ENCODE data around the gene KRT76. TPM values are rescaled to one million over a fixed set of nuclear protein-coding genes. Genes with fewer than 3 reads are reported as not detected.

Gene KRT76
- total and polyA plus RNA-seq, 10 of the 15 experiments (the other 5 are each of a cell fraction or from before 2014, with no cell fraction given): not detected

DNA sequence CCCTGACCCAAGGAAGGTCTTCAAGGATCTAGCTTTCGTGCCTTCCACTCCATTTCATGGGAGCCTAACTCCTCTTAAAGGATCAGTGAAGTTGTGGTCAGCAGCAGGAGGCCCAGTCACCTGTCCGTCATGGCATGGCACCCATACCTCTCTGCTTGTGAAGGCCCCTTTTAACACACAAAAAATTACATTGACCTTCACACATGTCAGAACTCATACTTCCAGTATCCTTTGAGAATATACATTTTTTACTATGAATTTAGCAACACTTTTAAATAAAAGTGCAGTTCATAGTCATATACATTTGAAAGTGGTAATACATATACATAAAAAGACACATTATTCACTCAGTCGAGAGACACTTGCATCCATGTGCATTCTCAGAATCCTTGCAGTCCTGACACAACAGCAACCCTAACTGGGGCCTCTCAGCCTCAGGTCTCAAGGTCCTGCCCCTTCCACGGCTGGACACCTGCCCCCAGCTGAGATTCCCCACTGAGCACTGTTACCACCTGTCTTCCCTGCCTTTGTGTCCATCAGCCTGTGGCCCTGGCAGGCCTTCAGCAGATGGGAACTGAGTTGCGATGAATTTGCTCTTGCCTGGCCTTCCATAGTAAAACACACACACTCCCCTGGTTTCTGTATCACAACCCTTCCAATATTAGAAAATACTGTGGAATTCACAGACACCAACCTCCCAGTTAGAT, 22.5 kb upstream of the KRT76 start (continued):
- TF ChIP-seq, protein P1, sequence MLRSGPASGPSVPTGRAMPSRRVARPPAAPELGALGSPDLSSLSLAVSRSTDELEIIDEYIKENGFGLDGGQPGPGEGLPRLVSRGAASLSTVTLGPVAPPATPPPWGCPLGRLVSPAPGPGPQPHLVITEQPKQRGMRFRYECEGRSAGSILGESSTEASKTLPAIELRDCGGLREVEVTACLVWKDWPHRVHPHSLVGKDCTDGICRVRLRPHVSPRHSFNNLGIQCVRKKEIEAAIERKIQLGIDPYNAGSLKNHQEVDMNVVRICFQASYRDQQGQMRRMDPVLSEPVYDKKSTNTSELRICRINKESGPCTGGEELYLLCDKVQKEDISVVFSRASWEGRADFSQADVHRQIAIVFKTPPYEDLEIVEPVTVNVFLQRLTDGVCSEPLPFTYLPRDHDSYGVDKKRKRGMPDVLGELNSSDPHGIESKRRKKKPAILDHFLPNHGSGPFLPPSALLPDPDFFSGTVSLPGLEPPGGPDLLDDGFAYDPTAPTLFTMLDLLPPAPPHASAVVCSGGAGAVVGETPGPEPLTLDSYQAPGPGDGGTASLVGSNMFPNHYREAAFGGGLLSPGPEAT (IDR thresholded peaks at IDR 0.05; ENCODE audit: low read depth): no peak
- TF ChIP-seq, protein P2, sequence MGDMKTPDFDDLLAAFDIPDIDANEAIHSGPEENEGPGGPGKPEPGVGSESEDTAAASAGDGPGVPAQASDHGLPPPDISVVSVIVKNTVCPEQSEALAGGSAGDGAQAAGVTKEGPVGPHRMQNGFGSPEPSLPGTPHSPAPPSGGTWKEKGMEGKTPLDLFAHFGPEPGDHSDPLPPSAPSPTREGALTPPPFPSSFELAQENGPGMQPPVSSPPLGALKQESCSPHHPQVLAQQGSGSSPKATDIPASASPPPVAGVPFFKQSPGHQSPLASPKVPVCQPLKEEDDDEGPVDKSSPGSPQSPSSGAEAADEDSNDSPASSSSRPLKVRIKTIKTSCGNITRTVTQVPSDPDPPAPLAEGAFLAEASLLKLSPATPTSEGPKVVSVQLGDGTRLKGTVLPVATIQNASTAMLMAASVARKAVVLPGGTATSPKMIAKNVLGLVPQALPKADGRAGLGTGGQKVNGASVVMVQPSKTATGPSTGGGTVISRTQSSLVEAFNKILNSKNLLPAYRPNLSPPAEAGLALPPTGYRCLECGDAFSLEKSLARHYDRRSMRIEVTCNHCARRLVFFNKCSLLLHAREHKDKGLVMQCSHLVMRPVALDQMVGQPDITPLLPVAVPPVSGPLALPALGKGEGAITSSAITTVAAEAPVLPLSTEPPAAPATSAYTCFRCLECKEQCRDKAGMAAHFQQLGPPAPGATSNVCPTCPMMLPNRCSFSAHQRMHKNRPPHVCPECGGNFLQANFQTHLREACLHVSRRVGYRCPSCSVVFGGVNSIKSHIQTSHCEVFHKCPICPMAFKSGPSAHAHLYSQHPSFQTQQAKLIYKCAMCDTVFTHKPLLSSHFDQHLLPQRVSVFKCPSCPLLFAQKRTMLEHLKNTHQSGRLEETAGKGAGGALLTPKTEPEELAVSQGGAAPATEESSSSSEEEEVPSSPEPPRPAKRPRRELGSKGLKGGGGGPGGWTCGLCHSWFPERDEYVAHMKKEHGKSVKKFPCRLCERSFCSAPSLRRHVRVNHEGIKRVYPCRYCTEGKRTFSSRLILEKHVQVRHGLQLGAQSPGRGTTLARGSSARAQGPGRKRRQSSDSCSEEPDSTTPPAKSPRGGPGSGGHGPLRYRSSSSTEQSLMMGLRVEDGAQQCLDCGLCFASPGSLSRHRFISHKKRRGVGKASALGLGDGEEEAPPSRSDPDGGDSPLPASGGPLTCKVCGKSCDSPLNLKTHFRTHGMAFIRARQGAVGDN (IDR thresholded peaks at IDR 0.05): no peak
- TF ChIP-seq FOS (IDR thresholded peaks at IDR 0.05; ENCODE audit: borderline replicate concordance, extremely low read depth, insufficient read length): no peak
- TF ChIP-seq, protein P3, sequence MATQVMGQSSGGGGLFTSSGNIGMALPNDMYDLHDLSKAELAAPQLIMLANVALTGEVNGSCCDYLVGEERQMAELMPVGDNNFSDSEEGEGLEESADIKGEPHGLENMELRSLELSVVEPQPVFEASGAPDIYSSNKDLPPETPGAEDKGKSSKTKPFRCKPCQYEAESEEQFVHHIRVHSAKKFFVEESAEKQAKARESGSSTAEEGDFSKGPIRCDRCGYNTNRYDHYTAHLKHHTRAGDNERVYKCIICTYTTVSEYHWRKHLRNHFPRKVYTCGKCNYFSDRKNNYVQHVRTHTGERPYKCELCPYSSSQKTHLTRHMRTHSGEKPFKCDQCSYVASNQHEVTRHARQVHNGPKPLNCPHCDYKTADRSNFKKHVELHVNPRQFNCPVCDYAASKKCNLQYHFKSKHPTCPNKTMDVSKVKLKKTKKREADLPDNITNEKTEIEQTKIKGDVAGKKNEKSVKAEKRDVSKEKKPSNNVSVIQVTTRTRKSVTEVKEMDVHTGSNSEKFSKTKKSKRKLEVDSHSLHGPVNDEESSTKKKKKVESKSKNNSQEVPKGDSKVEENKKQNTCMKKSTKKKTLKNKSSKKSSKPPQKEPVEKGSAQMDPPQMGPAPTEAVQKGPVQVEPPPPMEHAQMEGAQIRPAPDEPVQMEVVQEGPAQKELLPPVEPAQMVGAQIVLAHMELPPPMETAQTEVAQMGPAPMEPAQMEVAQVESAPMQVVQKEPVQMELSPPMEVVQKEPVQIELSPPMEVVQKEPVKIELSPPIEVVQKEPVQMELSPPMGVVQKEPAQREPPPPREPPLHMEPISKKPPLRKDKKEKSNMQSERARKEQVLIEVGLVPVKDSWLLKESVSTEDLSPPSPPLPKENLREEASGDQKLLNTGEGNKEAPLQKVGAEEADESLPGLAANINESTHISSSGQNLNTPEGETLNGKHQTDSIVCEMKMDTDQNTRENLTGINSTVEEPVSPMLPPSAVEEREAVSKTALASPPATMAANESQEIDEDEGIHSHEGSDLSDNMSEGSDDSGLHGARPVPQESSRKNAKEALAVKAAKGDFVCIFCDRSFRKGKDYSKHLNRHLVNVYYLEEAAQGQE (IDR thresholded peaks at IDR 0.05; ENCODE audit: low read depth, low read length): no peak
- TF ChIP-seq CREM (IDR thresholded peaks at IDR 0.05; ENCODE audit: low read depth): no peak

All from GM12878 (cell line).